ENCODE results near the gene PTPN6. TPM values are rescaled to one million over a fixed set of nuclear protein-coding genes. Genes with fewer than 3 reads are reported as not detected.

Gene PTPN6
- polyA plus RNA-seq, 1 donor = 34.6 TPM

Other genes starting within 250 kb of the PTPN6 start
- 42.2 TPM for gene COPS7A, start 227.3 kb upstream of the PTPN6 start, polyA plus RNA-seq
- gene MLF2, start 198.2 kb upstream of the PTPN6 start, polyA plus RNA-seq = 174 TPM
- gene PTMS, start 185.0 kb upstream of the PTPN6 start, polyA plus RNA-seq = 242 TPM
- 2.1 TPM for gene LAG3, start 178.8 kb upstream of the PTPN6 start, polyA plus RNA-seq
- gene CD4, start 161.8 kb upstream of the PTPN6 start, polyA plus RNA-seq = 17.4 TPM
- 7.9 TPM for gene GPR162, start 129.5 kb upstream of the PTPN6 start, polyA plus RNA-seq
- 15.6 TPM for gene P3H3, start 122.9 kb upstream of the PTPN6 start, polyA plus RNA-seq
- 5.9 TPM for gene GNB3, start 110.4 kb upstream of the PTPN6 start, polyA plus RNA-seq
- 29.1 TPM for gene CDCA3, start 100.1 kb upstream of the PTPN6 start, polyA plus RNA-seq
- gene USP5, start 99.2 kb upstream of the PTPN6 start, polyA plus RNA-seq = 49.7 TPM
- 564 TPM for gene TPI1, start 83.8 kb upstream of the PTPN6 start, polyA plus RNA-seq
- 15.3 TPM for gene SPSB2, start 78.1 kb upstream of the PTPN6 start, polyA plus RNA-seq
- gene LRRC23, start 46.5 kb upstream of the PTPN6 start, polyA plus RNA-seq = 8.2 TPM
- 18.6 TPM for gene ENO2, start 36.8 kb upstream of the PTPN6 start, polyA plus RNA-seq
- gene ATN1, start 23.4 kb upstream of the PTPN6 start, polyA plus RNA-seq = 66.6 TPM
- not detected for gene RNU7-1, start 7.5 kb upstream of the PTPN6 start, polyA plus RNA-seq
- gene C12orf57, start 7.3 kb upstream of the PTPN6 start, polyA plus RNA-seq = 141 TPM
- 225 TPM for gene PHB2, start 19.3 kb downstream of the PTPN6 start, polyA plus RNA-seq
- 38.8 TPM for gene EMG1, start 19.6 kb downstream of the PTPN6 start, polyA plus RNA-seq
- gene LPCAT3, start 67.1 kb downstream of the PTPN6 start, polyA plus RNA-seq = 81.6 TPM
- 80.5 TPM for gene C1S, start 109.4 kb downstream of the PTPN6 start, polyA plus RNA-seq
- 56.5 TPM for gene C1R, start 141.1 kb downstream of the PTPN6 start, polyA plus RNA-seq
- 76.8 TPM for gene C1RL, start 157.9 kb downstream of the PTPN6 start, polyA plus RNA-seq
- 25.7 TPM for gene RBP5, start 177.5 kb downstream of the PTPN6 start, polyA plus RNA-seq
- 71.7 TPM for gene CLSTN3, start 179.0 kb downstream of the PTPN6 start, polyA plus RNA-seq
- gene PEX5, start 238.3 kb downstream of the PTPN6 start, polyA plus RNA-seq = 38.7 TPM

Data from large intestine (tissue), 1 donor.